Epidermal melanocyte (primary cell): ENCODE data around the gene GALNT12.

Source experiments
- DNase-seq: peaks from one replicate; pipeline ENCODE4 v3.0.0; 2011; ENCODE audit warnings: low spot score; ENCODE audit not compliant: insufficient read length

The GALNT12 gene

DNA sequence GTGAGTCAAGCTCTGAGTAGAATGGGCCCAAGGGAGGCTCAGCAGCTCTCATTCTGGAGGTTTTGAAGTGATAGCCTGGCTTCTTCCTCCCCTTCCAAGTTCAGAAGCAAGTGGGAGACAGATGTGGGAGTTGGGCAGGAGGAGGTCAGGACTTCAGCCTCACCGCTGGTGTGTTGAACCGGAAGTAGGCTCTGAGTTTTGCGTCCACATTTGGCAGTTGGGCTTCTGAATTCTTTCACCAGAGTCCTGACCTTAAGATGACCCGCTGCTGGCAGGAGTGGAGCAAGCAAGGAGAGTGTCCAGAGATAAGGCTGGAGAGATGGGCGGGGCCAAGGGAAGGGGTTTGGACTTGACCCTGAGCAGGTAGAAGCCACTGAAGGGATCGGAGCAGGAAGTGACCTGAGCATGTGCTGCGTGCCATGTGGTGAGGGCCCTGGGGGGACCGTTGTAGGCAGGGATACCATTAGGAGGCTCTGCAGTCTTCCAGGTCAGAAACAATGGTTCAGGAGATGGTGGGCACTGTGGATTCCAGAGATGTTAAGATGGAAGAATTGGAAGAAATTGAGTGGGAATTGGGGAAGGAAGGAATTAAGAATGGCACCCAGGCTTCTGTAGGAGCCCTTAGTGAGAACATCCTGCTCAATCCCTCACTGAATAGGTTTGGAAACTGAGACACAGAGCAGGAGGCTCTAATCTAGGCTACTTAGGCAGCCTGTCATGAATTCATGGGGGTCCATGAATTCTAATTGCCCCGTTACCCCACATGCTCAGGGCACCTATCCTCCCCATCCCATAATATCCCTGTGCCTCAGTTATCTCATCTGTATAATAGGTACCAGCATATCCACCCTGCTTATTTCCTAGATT is 25.9 kb downstream of the GALNT12 start:
- DNase-seq = no peak

DNA sequence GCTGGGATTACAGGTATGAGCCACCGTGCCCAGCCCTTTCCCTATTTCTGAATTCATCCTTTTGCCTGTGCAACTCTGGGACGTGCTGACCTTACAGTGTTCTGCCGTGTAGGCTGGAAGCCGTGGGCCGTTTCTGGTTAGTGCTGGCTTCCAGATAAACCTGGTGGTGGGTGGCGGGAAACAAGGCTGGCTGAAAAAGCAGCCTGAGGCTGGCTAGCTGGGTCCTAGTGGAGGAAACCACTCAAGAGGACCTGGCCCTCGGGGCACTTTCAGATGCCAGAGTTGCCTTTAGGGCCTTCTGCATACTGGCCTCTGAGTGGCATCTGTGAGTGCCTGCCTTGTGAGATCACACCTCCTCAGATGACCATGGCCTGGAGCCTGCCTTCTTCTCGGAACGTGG is 26.9 kb downstream of the GALNT12 start:
- no peak for DNase-seq

DNA sequence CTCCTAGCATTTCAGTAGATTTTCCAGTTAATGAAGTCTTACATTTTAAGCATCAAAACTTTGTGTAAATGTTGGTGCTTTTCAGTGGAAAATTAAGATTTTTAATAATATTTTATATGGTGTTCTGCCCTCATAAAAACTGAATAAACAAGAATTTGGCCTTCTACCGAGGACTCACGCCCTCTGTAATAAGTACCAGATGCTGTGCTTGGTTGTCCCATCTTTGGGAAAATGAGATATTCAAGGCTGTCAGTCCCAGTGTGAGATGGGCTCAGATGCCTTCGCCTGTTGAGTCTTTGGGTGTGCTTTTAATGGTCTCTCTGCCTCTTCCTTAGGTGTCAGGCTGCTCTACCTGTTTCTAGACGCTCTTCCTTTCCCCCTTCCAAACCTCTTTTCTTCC is 28.7 kb downstream of the GALNT12 start:
- DNase-seq = no peak

DNA sequence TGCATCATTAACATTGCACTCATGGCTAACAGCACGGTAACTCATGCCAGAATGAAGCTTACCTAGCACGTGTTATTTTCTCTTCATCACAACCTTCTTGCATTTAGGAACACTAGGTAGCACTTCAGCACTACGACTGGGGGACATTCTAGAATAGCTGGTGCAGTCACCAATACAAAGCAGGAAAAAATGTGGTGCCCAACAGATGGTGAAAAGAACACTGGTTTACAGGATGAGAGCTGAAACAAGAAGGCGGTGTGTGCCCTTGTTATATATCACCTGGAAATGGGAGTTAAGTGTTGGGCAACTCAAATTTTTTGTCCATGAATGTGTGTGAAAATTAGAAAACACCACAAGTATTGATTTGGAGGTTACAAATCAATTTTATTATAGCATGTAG is 30.0 kb downstream of the GALNT12 start:
- no peak for DNase-seq

DNA sequence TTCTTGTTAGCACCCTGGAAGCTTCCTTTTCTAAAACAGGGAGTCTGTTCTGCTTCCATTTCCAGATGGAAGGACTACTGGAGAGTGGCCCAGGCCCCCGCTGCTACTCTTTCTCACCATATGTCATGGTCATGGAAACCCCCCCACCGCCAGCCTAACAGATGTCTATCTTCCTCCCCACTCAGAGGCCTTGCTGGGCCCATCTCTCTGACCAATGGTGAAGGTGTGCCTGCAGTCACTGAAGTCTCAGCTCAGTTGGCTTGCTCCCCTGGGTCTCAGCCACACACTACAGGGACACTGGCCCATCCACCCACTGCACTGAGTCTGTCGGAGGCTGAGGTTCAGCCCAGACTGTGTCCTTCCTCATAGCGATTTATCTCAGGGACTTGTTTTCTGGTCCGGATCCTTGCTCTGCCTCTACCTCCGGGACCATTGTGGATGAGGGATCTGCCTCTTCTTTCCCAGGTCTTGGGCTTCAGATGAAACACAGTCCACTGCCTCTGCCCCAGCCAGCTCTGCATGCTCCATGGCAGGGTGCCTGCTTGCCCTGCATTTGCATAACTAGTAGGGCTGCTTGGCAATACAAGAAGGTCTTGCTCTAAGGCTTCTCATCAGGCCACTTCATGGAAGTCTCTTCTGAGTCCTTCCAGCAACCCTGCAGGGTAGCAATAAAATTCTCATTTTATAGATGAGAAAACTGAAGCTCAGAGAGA is 30.8 kb downstream of the GALNT12 start:
- no peak for DNase-seq

DNA sequence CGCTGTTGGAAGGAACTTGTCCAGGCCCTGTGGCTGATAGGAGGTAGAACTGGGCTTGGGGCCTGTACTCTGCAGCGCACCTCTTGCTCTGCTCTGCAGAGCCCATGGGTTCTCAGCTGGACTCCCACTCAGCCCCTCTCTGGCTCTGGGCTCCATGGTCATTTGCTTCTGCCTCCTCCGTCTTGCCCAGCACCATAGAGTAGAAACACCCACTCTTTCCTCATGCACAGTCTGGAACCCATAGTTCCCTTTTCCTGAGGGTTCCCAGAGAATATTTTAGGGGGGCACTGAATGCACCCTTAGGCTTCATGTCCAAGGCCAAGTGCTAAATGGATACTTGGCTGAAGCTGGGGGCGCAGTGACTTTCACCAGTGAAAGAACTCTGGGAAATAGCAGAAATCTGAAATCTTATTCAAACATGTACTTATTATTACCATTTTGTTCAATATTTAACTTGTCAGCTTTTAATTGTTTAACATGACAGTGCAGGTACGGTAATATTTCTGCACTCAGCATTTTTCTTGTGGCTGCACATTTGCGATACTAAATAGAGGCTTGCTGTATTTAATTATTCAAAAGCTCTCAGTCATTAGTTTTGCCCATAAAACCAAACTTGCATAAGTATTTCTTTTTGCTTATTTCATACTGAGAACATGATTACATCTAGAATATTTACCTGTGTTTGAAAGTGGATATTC is 31.5 kb downstream of the GALNT12 start:
- DNase-seq = no peak

DNA sequence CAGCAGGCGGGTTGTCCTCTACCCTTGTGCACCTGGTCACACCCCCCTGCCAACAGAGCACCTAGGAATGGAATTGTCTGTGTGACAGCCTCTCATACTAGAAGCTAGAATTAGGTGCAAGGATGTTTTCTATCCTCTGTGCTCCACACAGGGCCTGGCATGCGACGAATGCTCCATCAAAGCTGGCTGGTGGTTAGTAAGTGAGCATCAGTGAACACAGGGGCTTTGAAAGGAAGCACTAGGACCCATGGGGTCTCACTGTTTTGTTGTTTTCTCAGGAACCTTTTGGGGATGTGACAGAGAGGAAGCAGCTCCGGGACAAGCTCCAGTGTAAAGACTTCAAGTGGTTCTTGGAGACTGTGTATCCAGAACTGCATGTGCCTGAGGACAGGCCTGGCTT is 32.3 kb downstream of the GALNT12 start:
- DNase-seq = no peak

DNA sequence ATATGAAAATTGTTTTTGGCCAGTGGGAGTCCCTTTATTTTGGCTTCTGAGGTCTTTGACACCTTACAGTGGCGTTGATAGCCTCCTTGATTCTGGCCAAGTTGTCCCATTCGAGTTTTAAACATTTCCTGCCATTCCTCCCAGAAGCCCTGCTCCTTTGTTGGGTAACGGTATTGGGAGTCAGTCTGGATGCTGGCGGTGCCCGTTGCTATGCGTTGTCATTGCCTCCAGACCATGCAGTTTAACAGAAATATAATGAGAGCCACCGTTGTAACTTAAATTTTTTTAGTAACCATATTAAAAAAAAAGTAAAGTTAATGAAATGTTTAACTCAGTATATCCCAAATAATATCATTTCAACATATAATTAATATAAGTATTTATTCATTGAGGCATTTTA is 35.0 kb downstream of the GALNT12 start:
- no peak for DNase-seq

DNA sequence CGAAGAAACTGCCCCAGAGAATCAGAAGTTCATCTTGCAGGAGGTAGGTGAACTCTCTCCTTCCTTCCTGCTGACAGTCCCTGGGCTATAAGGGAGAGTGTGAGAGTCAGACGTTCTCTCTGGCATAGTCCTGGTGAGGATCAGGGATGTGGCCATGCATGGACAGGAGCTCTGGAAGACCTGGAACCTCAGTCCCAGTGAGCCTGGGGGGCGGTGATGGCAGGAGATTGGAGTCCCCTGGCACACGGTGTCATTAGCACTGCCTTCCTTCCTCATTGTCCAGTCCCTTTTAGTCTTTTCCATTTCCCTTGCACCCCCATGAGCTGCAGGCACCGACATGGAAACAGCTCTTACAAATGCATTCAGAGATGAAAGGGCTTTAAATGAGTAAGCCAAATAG is 38.6 kb downstream of the GALNT12 start:
- no peak for DNase-seq

DNA sequence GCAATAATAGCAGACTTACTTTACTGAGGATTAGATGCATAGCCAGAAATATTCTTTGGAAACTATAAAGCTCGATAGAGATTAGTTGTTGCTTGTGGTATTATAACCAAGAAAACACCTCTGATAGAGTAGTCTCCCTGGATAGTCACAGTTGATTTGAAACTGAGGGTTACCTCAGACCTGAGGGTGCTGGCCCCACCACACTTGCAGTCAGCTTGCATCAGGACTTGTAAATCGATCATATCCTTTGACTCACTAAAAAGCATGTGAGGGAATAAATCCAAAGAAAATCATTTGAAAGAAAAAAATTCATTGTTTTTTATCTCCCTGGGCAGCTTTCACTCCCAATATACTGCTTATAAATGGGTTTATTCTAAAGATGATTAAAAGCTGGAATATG is 39.4 kb downstream of the GALNT12 start:
- DNase-seq = no peak

DNA sequence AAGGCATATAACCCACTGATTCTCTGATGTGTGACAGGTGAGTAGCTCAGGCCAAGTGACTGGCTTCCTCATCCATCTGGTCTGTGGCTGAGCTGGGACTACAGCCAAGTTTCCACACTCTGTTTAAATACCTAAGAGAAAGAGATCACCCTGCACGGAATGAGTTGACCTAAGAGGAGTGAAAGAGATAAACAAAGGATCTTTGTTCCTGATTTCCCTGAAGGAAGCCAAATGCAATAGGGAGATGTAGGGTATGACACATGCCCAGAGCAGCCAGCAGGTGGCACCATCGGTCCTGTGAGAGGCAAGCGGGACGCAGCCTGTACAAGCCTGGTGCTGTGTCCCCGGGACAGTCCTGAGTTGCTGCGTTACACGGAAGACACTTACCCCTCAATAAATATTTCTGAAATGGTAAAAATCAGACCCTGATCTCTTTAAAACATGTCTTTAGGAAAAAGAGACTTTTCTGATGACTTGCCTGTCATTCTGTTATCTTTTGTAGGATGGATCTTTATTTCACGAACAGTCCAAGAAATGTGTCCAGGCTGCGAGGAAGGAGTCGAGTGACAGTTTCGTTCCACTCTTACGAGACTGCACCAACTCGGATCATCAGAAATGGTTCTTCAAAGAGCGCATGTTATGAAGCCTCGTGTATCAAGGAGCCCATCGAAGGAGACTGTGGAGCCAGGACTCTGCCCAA is 41.1 kb downstream of the GALNT12 start:
- peak; percentile 95 for DNase-seq

DNA sequence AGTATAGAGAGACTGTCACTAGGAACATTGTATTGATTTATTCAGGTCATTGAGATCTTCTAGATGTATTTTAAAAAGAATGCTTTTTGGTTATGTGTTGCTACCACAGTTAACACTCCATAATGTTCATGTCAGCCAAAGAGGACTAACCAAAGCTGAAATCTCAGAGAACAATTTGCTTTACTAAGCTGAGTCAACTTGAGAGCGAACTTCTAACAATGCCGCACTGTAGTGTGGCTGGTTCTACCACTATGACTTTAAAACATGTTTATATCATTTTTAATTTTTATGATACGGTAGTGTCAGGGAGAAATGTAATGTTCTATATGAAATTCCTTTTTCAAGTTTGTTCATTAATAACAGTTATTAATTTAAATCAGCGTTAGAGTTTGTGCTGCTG is 42.1 kb downstream of the GALNT12 start:
- DNase-seq = no peak

DNA sequence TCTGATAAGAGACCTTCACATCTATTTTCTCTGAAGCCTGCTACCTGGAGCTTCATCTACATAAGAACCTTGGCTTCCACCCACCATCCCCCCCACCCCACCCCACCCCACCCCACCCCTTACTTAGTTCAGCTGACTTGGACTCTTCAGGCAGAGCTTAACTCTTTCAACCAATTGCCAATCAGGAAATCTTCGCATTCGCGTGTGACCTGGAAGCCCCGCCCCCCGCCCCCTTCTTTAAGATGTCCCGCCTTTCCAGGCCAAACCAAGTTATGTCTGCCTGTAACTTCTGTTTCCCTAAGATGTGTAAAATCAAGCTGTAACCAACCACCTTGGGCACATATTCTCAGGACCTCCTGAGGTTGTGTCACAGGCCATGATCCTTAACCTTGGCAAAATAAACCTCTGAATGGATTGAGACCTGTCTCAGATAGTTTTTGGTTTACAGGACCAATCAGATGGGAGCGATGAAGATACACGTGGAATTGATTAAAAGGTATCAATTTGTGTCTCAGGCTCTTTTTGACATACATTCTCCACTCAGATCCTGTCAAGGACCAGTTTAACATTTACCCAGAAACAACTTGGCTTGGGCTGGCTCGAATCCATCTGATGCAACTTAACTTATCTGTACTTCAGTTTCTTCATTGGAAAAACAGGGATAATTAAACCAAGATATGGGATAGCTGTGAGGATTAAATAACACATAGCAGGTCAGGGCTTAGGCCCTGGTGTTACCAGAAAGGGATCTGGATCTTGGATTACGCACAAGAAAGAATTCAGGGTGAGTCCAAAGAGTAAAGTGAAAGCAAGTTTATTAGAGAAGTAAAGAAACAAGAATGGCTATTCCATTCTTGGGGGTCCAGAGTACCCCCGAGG is 43.6 kb downstream of the GALNT12 start:
- no peak for DNase-seq

DNA sequence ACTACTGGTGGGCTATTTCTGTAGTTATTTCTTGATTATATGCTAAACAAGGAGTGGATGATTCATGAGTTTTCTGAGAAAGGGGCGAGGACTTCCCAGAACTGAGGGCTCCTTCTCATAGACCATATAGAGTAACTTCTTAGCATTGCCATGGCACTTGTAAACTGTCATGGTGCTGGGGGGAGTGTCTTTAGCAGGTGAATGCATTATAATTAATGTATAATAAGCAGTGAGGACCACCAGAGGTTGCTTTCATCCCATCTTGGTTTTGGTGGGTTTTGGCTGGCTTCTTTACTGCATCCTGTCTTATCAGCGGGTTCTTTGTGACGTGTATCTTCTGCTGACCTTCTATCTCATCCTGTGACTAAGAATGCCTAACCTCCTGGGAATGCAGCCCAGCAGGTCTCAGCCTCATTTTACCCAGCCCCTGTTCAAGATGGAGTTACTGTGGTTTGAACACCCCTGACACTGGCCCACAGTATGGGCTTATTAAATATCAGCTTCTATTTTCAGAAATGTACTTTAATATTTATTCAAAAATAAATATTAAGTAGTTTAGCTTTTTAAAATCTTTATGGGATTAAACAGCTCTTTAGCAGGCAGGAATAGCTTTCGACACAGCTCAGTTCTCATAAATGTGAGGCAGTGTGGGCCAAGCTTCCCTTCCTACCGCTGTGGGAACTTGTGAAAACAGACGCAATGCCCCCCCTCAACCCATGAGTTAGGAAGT is 44.4 kb downstream of the GALNT12 start:
- no peak for DNase-seq

DNA sequence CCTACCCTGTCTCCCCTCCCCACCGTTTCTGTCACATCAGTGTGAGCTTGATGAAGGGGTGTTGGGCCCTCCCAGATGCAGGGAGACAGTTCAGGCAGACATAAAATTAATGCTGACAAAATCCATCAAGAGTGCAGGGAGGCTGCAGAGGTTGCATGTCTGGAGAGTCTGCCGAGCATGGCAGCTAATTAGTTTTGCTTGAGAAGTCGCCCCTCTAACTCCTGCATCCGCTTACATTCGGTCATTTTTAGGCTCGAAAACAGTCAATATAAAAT is 44.9 kb downstream of the GALNT12 start:
- DNase-seq = no peak

DNA sequence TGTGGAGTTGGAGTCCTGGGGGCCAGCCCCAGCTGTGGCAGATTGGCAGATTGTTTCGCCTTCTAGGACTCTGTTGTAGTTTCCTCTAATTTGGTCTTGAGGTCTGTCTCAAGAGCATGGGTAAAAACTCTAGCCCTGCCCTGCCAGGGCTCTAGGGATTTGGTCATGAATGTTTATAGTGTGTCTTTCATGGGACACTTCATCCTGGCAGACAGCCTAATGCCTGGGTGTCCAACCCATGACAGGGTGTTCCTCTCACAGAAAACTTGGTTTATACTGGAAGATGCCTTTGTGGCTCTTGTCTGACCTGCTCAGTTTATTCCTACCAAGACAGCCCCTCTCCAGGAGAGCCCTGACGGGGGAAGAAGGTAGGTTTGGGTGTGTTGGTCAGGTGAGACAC is 45.5 kb downstream of the GALNT12 start:
- DNase-seq = no peak

DNA sequence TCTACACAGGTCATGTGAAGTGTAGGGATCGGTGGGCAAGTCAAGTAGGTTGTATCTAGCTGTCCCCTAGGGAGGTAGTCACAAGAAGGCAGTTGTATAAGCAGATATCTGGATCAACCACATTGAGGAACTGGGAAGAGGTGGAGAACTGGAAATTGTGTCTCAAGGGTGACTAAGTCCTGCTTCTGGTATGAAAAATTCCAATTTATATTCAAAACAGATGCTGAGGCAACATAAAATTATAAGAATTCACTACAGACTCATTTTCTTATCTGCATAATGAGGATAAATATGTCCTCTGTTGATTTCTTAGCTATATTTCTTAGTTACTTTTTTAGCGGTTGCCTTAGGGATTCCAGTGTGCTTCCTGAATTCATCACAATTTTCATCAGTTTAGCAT is 46.8 kb downstream of the GALNT12 start:
- DNase-seq = no peak

DNA sequence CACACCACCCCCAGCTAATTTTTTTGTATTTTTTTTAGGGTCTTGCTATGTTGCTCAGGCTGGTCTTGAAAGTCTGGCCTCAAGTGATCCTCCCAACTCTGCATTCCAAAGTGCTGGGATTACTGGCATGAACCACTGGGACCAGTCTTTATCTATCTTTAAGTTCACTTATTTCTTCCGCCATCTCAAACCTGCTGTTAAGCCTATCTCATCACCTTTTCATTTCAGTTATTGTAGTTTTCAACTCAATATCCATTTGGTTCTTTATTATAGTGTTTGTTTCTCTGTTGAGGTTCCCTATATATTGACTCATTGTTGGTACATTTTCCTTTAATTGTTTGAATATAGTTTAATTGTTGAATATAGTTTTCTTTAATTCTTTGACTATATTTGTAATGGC is 48.1 kb downstream of the GALNT12 start:
- DNase-seq = no peak

DNA sequence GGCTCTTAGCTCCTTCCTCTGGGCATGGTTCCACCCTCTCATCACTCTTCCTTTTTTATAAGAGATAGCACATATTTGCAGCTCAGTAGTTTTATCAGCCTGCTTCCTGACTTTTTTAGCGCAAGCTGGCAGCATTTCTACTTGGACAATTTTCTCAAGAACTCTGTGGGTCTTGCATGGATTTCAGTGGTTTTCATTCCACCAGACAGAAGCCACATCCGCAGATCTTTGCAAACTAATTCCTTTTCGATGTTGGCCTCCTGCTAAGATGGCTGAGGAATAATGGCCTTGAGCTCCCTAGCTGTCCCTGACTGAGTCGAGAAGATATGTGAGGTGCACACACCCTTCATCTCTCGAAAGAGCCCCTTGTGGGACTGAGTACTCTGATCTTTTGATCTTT is 49.5 kb downstream of the GALNT12 start:
- no peak for DNase-seq

DNA sequence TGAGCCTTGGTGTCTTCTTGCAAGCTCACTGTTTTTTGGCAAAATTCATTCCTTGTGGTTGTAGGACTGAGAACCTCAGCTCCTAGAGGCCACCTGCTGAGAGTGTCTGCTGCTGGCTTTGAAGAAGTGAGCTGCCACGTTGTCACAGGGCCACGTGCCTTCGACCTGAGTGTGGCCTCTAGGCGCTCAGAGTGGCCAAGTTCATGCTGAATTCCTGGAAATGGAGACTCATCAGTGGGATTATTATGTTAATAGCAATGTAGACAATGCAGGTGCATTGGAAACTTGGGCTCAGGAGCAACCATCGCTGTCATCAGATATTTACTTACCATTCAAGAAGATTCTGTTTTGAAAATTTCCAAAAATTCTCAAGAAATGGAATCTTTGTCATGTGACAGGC is 52.5 kb downstream of the GALNT12 start:
- DNase-seq = no peak
